Measurements from ENCODE around the gene CLIP4. TPM values are rescaled to one million over a fixed set of nuclear protein-coding genes. Genes with fewer than 3 reads are reported as not detected.

The CLIP4 gene
- total RNA-seq, 1 experiment from 2014 or later, result 25.1 TPM

DNA sequence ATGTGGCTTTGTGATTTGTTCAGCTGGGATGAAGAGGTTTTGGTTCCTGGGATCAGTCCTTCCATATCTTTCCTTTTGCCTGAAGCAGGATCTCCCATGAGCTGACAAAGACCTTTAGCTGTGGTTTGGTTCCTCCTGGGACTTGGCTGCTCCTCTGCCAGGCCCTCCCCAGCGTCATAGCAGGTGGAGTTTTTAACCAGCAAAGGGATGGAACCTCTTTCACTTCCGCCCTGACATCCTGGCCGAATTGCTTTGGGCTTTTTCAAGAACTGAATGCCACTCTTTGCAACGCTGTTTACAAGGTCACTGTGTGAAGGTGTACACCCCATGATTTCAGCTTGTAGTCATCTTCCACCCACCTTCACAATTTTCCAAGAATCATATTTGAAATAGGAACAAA is 41.3 kb upstream of the CLIP4 start:
- no peak overlapping the region for H3K4me3 ChIP-seq (ENCODE audit: low read length)
- H4K20me1 ChIP-seq (ENCODE audit: low read length), result no peaks in the 10 kb centered on the region
- H3K36me3 ChIP-seq (ENCODE audit: low read depth, low read length), result no peaks in the 10 kb centered on the region
- H3K79me2 ChIP-seq (ENCODE audit: low read length), result no peaks in the 10 kb centered on the region
- no peak overlapping the region for H2AFZ ChIP-seq (ENCODE audit: low read length)
- no peaks in the 10 kb centered on the region for H3K9me3 ChIP-seq (ENCODE audit: low read length)
- H3K27ac ChIP-seq (ENCODE audit: low read length), result no peak overlapping the region
- no peaks in the 10 kb centered on the region for H3F3A ChIP-seq (ENCODE audit: low read length, unreplicated experiment)
- POLR2A ChIA-PET (ENCODE audit: unreplicated experiment), result no interaction called here
- no peak overlapping the region for H3K4me2 ChIP-seq (ENCODE audit: low read length)
- CTCF ChIA-PET, result no interaction called here
- no peaks in the 10 kb centered on the region for H3K4me1 ChIP-seq (ENCODE audit: insufficient read depth, low read length)
- intact Hi-C loops (cut with micrococcal nuclease), result no loop called here
- no peaks in the 10 kb centered on the region for H3K27me3 ChIP-seq (ENCODE audit: low read length)
- no TSS peak for BruUV-seq (replicated peaks)
- no peak for DNase-seq
- TF ChIP-seq EZH2 (IDR thresholded peaks at IDR 0.05; ENCODE audit: low read length, unreplicated experiment) (no peak), EZH2phosphoT487 (IDR thresholded peaks at IDR 0.05; ENCODE audit: borderline replicate concordance, low read length) (no peak)
- TF ChIP-seq, protein P1, sequence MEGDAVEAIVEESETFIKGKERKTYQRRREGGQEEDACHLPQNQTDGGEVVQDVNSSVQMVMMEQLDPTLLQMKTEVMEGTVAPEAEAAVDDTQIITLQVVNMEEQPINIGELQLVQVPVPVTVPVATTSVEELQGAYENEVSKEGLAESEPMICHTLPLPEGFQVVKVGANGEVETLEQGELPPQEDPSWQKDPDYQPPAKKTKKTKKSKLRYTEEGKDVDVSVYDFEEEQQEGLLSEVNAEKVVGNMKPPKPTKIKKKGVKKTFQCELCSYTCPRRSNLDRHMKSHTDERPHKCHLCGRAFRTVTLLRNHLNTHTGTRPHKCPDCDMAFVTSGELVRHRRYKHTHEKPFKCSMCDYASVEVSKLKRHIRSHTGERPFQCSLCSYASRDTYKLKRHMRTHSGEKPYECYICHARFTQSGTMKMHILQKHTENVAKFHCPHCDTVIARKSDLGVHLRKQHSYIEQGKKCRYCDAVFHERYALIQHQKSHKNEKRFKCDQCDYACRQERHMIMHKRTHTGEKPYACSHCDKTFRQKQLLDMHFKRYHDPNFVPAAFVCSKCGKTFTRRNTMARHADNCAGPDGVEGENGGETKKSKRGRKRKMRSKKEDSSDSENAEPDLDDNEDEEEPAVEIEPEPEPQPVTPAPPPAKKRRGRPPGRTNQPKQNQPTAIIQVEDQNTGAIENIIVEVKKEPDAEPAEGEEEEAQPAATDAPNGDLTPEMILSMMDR (conservative IDR thresholded peaks at IDR 0.05; ENCODE audit: low read depth, low read length), result no peak
- no peak for ATAC-seq
- no peak overlapping the region for H3K9ac ChIP-seq (ENCODE audit: low read length)
- H3K9me2 ChIP-seq (replicated peaks; ENCODE audit: low read length), result no peaks in the 10 kb centered on the region

DNA sequence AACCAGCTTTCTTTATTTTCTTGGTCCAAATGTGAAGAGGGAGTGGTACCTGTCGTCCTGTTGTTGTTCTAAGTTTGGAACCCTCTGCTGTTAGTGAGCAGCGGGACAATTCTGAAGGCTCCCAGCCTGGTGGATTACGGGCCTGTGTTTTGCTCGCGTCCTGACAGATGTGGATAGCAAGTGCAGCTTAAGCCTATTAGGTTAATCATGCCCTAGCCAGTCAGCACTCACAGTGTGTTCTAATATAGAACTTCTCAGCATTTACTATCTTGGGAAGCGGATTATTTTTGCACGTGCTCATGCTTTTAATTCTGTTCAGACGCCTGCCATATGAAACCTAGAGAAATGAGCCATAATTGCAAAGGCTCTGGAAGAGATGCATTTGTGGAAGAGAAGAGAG is 40.8 kb upstream of the CLIP4 start, which contains the start of gene PCARE:
TSS of gene PCARE (minus strand) at position 113 of the 400 bp plus-strand sequence. CDS start 262 bp downstream, outside the sequence.
- no peak within 1 kb of the TSS for H3K4me2 ChIP-seq (ENCODE audit: low read length)
- H3K36me3 ChIP-seq (ENCODE audit: low read depth, low read length), result no peaks in the 10 kb centered on the region
- ChIA-PET POLR2A (ENCODE audit: unreplicated experiment) (no interaction called here), CTCF (no interaction called here)
- H3K4me1 ChIP-seq (ENCODE audit: insufficient read depth, low read length), result no peaks in the 10 kb centered on the region
- H3K4me3 ChIP-seq (ENCODE audit: low read length), result no peak within 1 kb of the TSS
- no peak within 1 kb of the TSS for H2AFZ ChIP-seq (ENCODE audit: low read length)
- no peaks in the 10 kb centered on the region for H3K79me2 ChIP-seq (ENCODE audit: low read length)
- TF ChIP-seq, protein P1 (conservative IDR thresholded peaks at IDR 0.05; ENCODE audit: low read depth, low read length), result no peak
- no peak for TF ChIP-seq EZH2phosphoT487 (IDR thresholded peaks at IDR 0.05; ENCODE audit: borderline replicate concordance, low read length)
- no peak for TF ChIP-seq EZH2 (IDR thresholded peaks at IDR 0.05; ENCODE audit: low read length, unreplicated experiment)
- no peak within 1 kb of the TSS for H3K27ac ChIP-seq (ENCODE audit: low read length)
- H3F3A ChIP-seq (ENCODE audit: low read length, unreplicated experiment), result no peaks in the 10 kb centered on the region
- ATAC-seq (no peak), DNase-seq (no peak)
- H3K27me3 ChIP-seq (ENCODE audit: low read length), result no peaks in the 10 kb centered on the region
- no peaks in the 10 kb centered on the region for H3K9me2 ChIP-seq (replicated peaks; ENCODE audit: low read length)
- intact Hi-C loops (cut with micrococcal nuclease), result no loop called here
- no peak within 1 kb of the TSS for H3K9ac ChIP-seq (ENCODE audit: low read length)
- BruUV-seq (replicated peaks), result no TSS peak
- no peaks in the 10 kb centered on the region; the same call in 1 of the 2 replicates for H3K9me3 ChIP-seq (ENCODE audit: low read length)
- no peaks in the 10 kb centered on the region for H4K20me1 ChIP-seq (ENCODE audit: low read length)

DNA sequence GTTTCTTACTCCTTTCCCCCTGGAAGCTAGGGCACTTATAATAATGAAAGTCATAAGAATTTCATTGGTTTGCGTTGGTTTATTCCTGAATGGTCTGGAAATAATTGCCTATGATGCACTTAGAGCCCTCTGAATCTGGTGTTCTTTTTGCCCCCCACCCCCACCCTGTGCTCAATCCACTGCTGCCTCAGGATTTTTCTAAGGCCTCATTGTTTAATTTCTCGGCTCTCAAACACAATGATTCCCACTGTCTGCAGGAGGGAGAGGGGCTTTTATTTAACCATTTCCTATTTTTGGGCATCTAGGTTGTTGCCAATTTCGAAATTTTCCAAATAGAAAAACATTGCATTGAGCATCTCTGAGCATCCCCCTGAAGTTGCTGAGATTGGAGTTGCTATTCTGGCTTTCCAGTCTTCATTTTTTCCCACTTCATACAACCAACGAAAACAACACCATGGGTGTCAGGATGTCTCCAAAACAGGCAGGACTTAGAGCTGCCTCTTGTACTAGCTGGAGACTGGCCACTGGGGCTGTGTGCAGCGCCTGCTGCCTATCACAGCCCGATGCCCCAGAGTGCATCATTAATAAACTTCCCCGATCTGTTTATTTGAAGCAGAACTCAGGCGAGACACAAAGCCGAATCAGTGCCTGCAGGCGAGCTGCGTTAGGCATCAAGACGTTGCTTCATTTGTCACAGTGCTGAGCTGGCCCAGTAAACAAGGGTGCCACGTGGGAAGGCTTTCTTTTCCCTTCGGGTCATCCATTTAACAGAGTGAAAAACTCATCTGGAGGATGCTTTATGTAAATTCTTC is 39.1 kb upstream of the CLIP4 start:
- no peak overlapping the region for H3K27ac ChIP-seq (ENCODE audit: low read length)
- H3K4me1 ChIP-seq (ENCODE audit: insufficient read depth, low read length), result no peaks in the 10 kb centered on the region
- DNase-seq (peak; percentile 30), ATAC-seq (peak; percentile 18; the same call in 1 of the 2 replicates)
- no peak overlapping the region for H3K9ac ChIP-seq (ENCODE audit: low read length)
- ChIA-PET CTCF (no interaction called here), POLR2A (ENCODE audit: unreplicated experiment) (interaction anchor here (0.5 kb wide), 1 partner anchor 85 kb away, joined by 3 read pairs; no protein-coding TSS in a partner anchor)
- BruUV-seq (replicated peaks), result no TSS peak
- intact Hi-C loops (cut with micrococcal nuclease), result no loop called here
- TF ChIP-seq EZH2 (IDR thresholded peaks at IDR 0.05; ENCODE audit: low read length, unreplicated experiment) (no peak), EZH2phosphoT487 (IDR thresholded peaks at IDR 0.05; ENCODE audit: borderline replicate concordance, low read length) (no peak)
- TF ChIP-seq, protein P1 (conservative IDR thresholded peaks at IDR 0.05; ENCODE audit: low read depth, low read length), result no peak
- H2AFZ ChIP-seq (ENCODE audit: low read length), result no peak overlapping the region
- H4K20me1 ChIP-seq (ENCODE audit: low read length), result no peaks in the 10 kb centered on the region
- H3K36me3 ChIP-seq (ENCODE audit: low read depth, low read length), result no peaks in the 10 kb centered on the region
- H3K4me2 ChIP-seq (ENCODE audit: low read length), result no peak overlapping the region
- H3K9me2 ChIP-seq (replicated peaks; ENCODE audit: low read length), result no peaks in the 10 kb centered on the region
- no peaks in the 10 kb centered on the region for H3F3A ChIP-seq (ENCODE audit: low read length, unreplicated experiment)
- no peaks in the 10 kb centered on the region for H3K27me3 ChIP-seq (ENCODE audit: low read length)
- H3K79me2 ChIP-seq (ENCODE audit: low read length), result no peaks in the 10 kb centered on the region
- H3K9me3 ChIP-seq (ENCODE audit: low read length), result peaks cover 5% of the 10 kb centered on the region
- no peak overlapping the region for H3K4me3 ChIP-seq (ENCODE audit: low read length)
